Endothelial cell of umbilical vein (primary cell): ENCODE data around the gene ANKRD35. TPM values are rescaled to one million over a fixed set of nuclear protein-coding genes. Genes with fewer than 3 reads are reported as not detected.
"Not testable (repeated sequence)": the region's sequence is repeated elsewhere in the genome, so short reads cannot be mapped to it uniquely, and the experiment has no call there.

Source experiments
- BruUV-seq: library from RNA; stranded (reverse); fragments of 400-500 nt; replicated peaks from 2 replicates; lab custom pipeline; 2021; lab: Mats Ljungman, UMichigan
- CTCF ChIA-PET: fragments of 300-600, 350-600 bp; sonication (Branson Sonifier 250); formaldehyde crosslinking; loops from one replicate; lab custom pipeline; 2021; ENCODE audit warnings: antibody characterized with exemption, inconsistent platforms; lab: Charles Lee
- POLR2A ChIA-PET: fragments of 300-600, 350-600 bp; sonication (Branson Sonifier 250); formaldehyde crosslinking; loops from one replicate; lab custom pipeline; 2021; ENCODE audit warnings: antibody characterized with exemption, inconsistent platforms; lab: Charles Lee
- DNase-seq: peaks from one replicate; pipeline ENCODE4 v3.0.0-alpha.2; 2011; ENCODE audit warnings: low read depth, low spot score
- FAIRE-seq: peaks from 2 replicates; lab custom pipeline; 2011; peaks lifted over from hg19 to GRCh38; lab: Jason Lieb, UNC
- H2AFZ ChIP-seq: 2 replicates; pipeline ENCODE4 v1.6.0; 2012; ENCODE audit warnings: low read depth, low read length, control low read depth, inconsistent platforms
- H3K27ac ChIP-seq: 2 replicates; pipeline ENCODE4 v1.5.1; 2011; ENCODE audit warnings: low read depth, mild to moderate bottlenecking, control low read depth, low read length, moderate library complexity; ENCODE audit not compliant: insufficient read depth
- H3K27me3 ChIP-seq, 2 experiments: 2 replicates each; pipeline versions ENCODE4 v1.6.0 to v1.6.1; 2011; ENCODE audit warnings: low read length in 2 of 2, mixed read lengths in 1 of 2; ENCODE audit not compliant: control insufficient read depth in 2 of 2, insufficient read depth in 2 of 2
- H3K36me3 ChIP-seq, 2 experiments: 2 replicates in 1 of 2; 3 replicates in 1 of 2; pipeline ENCODE4 v1.5.1; 2011; ENCODE audit warnings: low read length in 2 of 2, mild to moderate bottlenecking in 1 of 2, moderate library complexity in 1 of 2; ENCODE audit not compliant: control insufficient read depth in 2 of 2, insufficient read depth in 2 of 2; ENCODE audit errors: extremely low read depth in 1 of 2
- H3K4me1 ChIP-seq: 3 replicates; pipeline ENCODE4 v1.5.1; 2011; ENCODE audit warnings: mild to moderate bottlenecking, low read length; ENCODE audit not compliant: control insufficient read depth, insufficient read depth; ENCODE audit errors: extremely low read depth
- H3K4me2 ChIP-seq: 2 replicates; pipeline ENCODE4 v1.6.1; 2011; ENCODE audit warnings: low read length, control low read depth, mixed read lengths; ENCODE audit not compliant: insufficient read depth
- H3K4me3 ChIP-seq, 3 experiments: fragments of 200-600 bp in 1 of 3; sonication (generic), shearing (Covaris generic) in 1 of 3; replicated peaks in 1 of 3; 2 replicates each; pipeline ENCODE4 v1.5.1; 2011 to 2016; ENCODE audit warnings: control low read depth in 3 of 3, low read length in 3 of 3, mild to moderate bottlenecking in 2 of 3, inconsistent platforms in 1 of 3, low read depth in 1 of 3, moderate library complexity in 1 of 3; ENCODE audit not compliant: insufficient read depth in 1 of 3
- H3K79me2 ChIP-seq: 2 replicates; pipeline ENCODE4 v1.6.0; 2012; ENCODE audit warnings: low read length, inconsistent platforms; ENCODE audit not compliant: control insufficient read depth, insufficient read depth
- H3K9ac ChIP-seq: replicated peaks from 2 replicates; pipeline ENCODE3; 2011; ENCODE audit warnings: low read length, control low read depth; ENCODE audit not compliant: insufficient read depth; ENCODE audit errors: extremely low read depth
- H3K9me1 ChIP-seq: replicated peaks from 3 replicates; pipeline ENCODE4 v1.6.0; 2011; ENCODE audit warnings: mild to moderate bottlenecking, low read length; ENCODE audit not compliant: control insufficient read depth, insufficient read depth; ENCODE audit errors: extremely low read depth
- H3K9me3 ChIP-seq: replicated peaks from 2 replicates; pipeline ENCODE4 v1.5.1; 2012; ENCODE audit warnings: low read length, inconsistent platforms; ENCODE audit not compliant: control insufficient read depth, insufficient read depth
- H4K20me1 ChIP-seq: replicated peaks from 2 replicates; pipeline ENCODE3; 2011; ENCODE audit warnings: mild to moderate bottlenecking, low read length; ENCODE audit not compliant: control insufficient read depth, insufficient read depth; ENCODE audit errors: extremely low read depth
- FOS ChIP-seq: IDR thresholded peaks from 2 replicates; pipeline ENCODE4 v1.6.1; 2011; ENCODE audit warnings: mild to moderate bottlenecking, low read length, moderate library complexity, borderline replicate concordance; ENCODE audit not compliant: insufficient read depth
- dilution Hi-C: fragments of 300-500 bp; cut with MboI; formaldehyde crosslinking; loops from one replicate; pipeline ENCODE4 v1.15.0; 2019; ENCODE audit warnings: low sequenced_read_pairs; ENCODE audit not compliant: extremely low pct_ligation_motif_present
- intact Hi-C: fragments of 100-400 bp; cut with micrococcal nuclease; formaldehyde crosslinking; loops from one replicate; pipeline ENCODE4 v1.10.0; 2022
- polyA plus RNA-seq, 4 experiments: library from polyadenylated mRNA; depleted of rRNA in 3 of 4; stranded (reverse) in 3 of 4; unstranded in 1 of 4; fragments of >200 nt; gene quantifications; 2 replicates each; pipeline versions ENCODE4 v1.2.1 to v1.2.3, GENCODE V29; 2011 to 2012; ENCODE audit warnings: missing spikeins in 1 of 4
- total RNA-seq: library from RNA; stranded (reverse); gene quantifications from 2 replicates; pipeline ENCODE4 v1.2.3, GENCODE V29; 2021

ANKRD35 gene
- total and polyA plus RNA-seq, 2 donors (not counting 3 experiments of a cell fraction or from before 2014, with no cell fraction given): 0.15 to 0.20 TPM

GRCh38 chr1:145922266-145922665 lies 36.6 kb upstream of the ANKRD35 start:
- peaks cover 23% of the 10 kb centered on the region for H3K4me1 ChIP-seq
- H3K9me3 ChIP-seq: no peaks in the 10 kb centered on the region
- no peak overlapping the region for H3K4me3 ChIP-seq
- H2AFZ ChIP-seq: no peak overlapping the region
- no peaks in the 10 kb centered on the region for H3K27me3 ChIP-seq
- H3K36me3 ChIP-seq: peaks cover 3 to 6% of the 10 kb centered on the region in 2 experiments
- DNase-seq (no peak), FAIRE-seq (no peak)
- BruUV-seq: no TSS peak
- POLR2A ChIA-PET: no interaction called here
- H3K27ac ChIP-seq: no peak overlapping the region
- no peak overlapping the region for H3K9ac ChIP-seq
- peaks cover 20% of the 10 kb centered on the region for H3K79me2 ChIP-seq
- CTCF ChIA-PET: interaction anchor here (1.3 to 1.5 kb wide), 2 partner anchors 30 to 55 kb away, joined by 3 to 8 read pairs; no protein-coding TSS in a partner anchor
- no peak overlapping the region for H3K4me2 ChIP-seq
- dilution Hi-C loops (no loop called here), intact Hi-C loops (no loop called here)
- TF ChIP-seq FOS: no peak
- H3K9me1 ChIP-seq: no peaks in the 10 kb centered on the region
- no peaks in the 10 kb centered on the region for H4K20me1 ChIP-seq

- H3K4me2 ChIP-seq, H3K4me3 ChIP-seq, H3K9me3 ChIP-seq, H4K20me1 ChIP-seq, H3K9ac ChIP-seq, FAIRE-seq, BruUV-seq, H2AFZ ChIP-seq, H3K27me3 ChIP-seq, dilution Hi-C loops, H3K79me2 ChIP-seq, DNase-seq, CTCF ChIA-PET, H3K9me1 ChIP-seq, intact Hi-C loops, H3K36me3 ChIP-seq, H3K27ac ChIP-seq: not testable (repeated sequence)
- POLR2A ChIA-PET: interaction anchor here (0.7 kb wide), 1 partner anchor 9 kb away, joined by 3 read pairs; no protein-coding TSS in a partner anchor
- peaks cover 16% of the 10 kb centered on the region for H3K4me1 ChIP-seq
Observed at GRCh38 chr1:145920297-145920696, 34.6 kb upstream of the ANKRD35 start.
